Measurements from ENCODE around the gene CCDC181.

Gene CCDC181

GRCh38 chr1:169395955-169396354 is 31.3 kb downstream of the CCDC181 start:
- no peak for DNase-seq

DNA sequence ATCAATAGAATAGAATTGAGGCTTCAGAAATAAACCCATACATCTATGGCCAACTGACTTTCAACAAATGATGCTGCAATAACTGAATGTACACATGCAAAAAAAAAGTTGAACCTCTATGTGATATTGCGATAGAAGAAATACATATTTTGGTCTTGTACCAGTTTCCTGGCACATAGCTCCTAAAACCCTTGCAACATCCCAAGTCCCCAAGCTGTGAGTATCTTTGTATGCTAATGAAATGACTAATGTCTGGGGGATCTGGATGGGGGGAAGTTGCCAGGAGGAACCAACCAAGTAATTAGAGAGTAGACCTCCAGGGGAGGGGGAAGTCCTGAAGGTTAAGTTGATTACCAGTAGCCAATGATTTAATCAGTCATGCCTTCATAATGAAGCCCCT is 34.9 kb downstream of the CCDC181 start:
- DNase-seq: no peak

DNA sequence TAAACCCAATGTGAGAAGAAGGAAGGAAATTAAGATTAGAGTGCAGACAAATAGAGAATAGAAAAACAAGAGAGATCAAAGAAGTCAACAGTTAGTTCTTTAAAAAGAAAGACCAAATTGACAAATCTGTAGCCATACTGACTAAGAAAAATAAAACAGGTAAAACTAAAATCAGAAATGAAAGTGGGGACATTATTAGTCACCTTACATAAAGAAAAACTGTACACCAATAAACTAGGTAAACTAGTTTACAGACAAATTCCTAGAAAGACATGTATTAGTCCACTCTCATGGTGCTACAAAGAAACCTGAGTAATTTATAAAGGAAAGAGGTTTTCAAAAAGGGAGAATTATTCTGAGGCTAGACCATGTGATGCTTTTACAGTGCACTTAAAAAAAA is 37.0 kb downstream of the CCDC181 start:
- no peak for DNase-seq

- DNase-seq: no peak
These were observed 39.9 kb downstream of the CCDC181 start for GRCh38 chr1:169387399-169387798.

DNA sequence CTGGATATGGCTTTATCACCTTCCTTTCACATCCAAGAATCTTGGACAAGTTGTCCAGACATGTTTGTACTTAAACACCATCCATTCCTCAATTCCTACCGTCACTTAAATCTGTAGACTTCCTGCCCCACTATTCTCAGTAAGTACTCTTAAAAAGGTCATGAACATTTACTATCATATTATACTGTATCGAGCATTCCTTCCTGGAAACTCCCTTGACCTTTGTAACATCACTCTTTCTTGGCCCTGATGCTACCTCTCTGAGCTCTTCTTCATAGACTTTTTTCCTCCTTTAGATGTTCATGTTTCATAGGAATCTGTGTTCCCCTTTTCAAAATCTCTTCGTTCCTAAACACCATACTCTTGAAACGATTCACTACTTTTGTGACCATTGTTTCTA is 43.8 kb downstream of the CCDC181 start:
- DNase-seq: no peak

DNA sequence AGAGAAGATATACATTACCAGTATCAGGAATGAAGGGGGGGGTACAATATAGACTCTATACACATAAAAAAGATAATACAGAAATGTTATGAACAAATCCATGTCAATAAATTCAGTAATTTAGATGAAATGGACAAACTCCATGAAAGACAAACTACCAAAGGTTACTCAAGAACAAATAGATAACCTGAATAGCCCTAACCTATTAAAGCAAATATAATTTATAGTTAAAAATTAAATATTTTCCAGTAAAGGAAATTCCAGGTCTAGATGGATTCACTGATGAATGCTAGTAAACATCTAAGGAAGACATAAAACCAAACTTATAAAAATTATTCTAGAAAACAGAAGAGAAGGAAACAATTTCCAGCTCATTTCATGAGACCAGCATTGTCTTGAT is 46.1 kb downstream of the CCDC181 start:
- no peak for DNase-seq

DNA sequence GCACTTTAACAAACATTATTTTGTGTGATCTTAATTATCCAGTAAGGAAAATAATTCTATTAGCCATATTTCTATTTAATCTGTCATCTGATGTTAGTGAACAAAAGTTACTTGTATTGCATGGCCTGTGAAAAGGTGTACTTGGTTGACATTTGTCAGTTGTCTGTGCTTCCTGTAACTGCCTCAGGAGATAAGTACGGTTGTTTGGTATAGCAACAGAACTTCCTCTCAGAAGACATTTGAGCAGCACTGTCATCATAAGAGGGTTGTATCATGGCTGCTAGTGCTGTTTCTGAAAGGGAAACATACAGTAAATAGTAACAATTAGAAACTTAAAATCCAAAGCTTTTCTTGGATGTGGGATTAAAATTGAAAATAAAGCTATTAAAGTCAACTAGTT is 55.9 kb downstream of the CCDC181 start:
- no peak for DNase-seq

DNA sequence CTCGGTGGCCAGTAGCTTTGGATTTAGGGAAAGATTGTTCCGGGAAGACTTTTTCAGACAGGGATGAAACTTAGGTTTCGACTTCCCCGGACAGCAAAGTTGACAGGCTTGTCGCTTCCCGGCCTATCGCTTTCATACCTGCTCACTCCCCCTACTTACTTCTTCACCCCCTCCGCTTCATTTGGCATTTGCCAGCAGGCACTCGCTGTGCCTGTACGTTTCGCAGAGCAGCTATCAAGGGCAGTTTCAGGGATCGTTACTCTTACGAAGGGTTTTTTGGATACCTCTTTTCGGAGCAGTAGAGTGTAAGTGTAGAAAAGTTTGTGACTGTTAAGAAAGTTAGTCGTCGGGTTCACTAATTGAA is 58.9 kb downstream of the CCDC181 start:
- no peak for DNase-seq

DNA sequence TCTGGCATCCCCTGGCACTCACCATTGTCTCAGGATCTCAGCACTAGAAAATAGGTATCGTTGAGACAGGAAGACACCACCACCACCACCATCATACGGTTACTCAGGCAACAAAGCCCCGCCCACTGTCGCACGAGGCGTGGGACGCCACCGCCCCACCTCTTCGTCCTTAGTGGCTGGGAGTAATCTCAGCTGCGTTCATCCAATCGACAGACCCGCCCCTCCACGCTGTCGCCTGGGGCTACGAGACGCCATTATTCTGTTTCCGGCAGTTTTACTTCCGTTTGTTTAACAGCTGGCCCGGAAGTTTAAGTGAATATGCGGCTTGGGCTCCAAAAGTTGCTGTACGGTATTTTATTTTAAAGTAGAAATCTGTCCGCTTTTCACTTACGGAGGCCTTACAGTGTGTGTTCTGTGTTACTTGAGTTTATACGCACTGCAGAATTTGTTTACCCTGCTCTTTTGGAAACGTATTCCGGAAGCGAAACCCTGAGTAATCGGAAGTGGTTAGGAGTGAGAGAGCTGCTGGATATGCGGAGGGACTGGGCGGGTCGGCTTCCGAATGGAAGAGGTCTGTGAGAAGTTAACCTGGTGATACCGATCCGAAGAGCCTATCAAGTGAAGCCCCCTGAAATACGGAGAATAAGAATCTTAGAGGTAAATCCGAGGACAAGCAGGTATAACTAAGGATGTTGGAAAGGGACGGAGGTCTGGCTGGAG is 59.4 kb downstream of the CCDC181 start, which contains the start of the genes BLZF1 and NME7:
BLZF1 (plus strand) TSS at position 510 of the 720 bp plus-strand sequence. CDS start 1,328 bp downstream, outside the sequence.
NME7 (minus strand) TSS at position 112 of the 720 bp plus-strand sequence; CDS start at position 25, 87 bp downstream.
- peak; percentile 96 for DNase-seq

DNA sequence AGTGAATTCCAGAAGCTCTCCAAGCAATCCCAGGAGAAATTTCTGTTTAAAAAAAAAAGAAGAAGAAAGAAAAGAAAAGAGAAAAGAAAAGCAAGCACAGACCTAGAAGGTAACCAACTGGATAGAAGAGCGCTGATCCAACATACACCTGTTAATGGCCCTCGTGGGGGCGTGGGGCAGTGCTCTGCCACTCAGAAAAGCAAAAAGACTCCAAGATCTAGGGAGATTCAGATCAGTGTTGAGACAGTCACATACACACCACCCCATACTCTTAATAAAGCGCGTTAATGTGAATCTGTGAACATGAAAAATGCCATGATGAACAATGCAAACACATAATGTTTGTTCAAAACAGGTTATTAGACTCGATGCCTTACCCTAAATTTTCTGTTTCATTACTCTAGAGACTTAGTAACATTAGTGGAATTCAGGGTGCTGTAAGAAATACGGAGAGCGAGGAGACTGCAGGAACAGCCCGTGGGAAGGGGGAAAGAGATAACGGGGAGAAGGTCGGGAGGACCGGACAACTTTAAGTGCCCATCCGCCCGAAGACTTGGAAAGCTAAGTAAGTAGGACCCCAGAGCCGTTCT is 60.1 kb downstream of the CCDC181 start:
- no peak for DNase-seq

DNA sequence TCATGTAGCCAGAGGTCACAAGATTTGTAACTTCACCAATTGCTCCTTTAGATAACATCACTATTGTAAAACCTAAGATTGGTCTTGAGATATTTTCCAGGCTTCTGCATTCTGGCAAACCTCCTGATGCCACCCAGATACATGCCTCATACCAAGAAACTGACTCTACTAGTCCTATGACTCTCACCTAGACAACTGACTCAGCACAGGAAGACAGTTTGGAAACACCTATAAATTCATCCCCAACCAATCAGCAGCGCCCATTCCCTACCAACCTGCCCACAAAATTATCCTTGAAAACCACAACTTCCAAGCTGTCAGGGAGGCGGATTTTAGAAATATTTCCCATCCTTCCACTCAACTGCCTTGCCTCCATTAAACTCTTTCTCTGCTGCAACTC is 62.3 kb downstream of the CCDC181 start:
- no peak for DNase-seq

GRCh38 chr1:169363046-169363730 is 64.1 kb downstream of the CCDC181 start:
- DNase-seq: no peak

GRCh38 chr1:169361281-169361680 is 66.0 kb downstream of the CCDC181 start:
- DNase-seq: no peak

GRCh38 chr1:169360415-169360814 is 66.9 kb downstream of the CCDC181 start:
- DNase-seq: no peak

- no peak for DNase-seq
These were observed 78.8 kb downstream of the CCDC181 start for GRCh38 chr1:169348383-169349036.

DNA sequence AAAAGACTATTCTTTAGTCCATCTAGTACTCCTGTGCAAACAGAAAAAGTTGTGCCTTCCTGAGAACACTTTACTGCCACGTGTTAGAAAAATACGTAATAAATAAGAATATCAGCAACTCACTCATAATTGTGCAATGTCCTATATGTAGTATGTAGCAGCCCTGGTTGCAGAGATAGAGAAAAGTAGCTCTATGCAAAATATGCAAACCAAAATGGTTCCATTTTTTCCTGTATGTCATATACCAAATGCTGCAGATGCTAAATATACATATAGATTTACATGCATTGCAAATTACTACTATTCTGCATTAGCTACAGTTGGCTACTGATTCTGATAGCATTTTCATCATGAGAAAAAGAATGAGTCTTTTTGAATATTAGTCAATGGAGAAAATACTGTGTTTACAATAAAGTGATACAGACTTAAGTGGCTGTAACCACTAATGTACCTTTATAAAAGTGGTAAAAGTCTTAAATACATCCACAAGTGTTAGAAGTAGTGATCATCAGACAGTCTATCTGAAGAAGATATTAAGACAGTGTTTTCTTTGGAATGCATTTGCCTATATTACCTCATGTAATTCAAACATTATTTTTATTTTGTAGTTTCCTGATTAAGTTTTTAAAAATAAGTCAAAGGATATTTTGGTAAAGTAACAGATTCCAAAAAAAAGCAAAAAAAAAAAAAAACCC is 79.4 kb downstream of the CCDC181 start:
- no peak for DNase-seq

DNA sequence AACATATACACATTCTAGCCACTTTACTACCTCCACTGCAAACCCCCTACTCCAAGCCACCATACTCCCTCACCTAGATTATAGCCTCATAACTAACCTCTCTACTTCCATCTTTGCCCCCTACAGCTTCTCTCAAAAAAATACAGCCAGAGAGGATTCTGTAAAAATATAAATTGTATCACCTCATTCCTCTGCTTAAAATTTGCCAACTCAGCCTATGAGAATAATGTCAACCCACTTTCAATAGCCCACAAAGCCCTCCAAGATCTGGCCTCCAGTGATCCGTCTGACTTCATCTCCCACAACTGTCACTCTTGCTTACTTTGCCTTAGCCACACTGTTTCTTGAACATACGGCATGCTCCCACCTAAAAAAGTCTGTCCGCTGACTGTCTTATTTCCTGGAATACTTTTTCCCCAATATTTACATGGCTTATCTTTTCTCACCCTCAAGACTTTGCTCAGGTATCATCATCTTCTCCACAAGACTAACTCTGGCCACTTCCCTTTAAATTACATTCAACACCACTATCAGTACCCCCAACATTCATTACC is 81.2 kb downstream of the CCDC181 start:
- DNase-seq: no peak

DNA sequence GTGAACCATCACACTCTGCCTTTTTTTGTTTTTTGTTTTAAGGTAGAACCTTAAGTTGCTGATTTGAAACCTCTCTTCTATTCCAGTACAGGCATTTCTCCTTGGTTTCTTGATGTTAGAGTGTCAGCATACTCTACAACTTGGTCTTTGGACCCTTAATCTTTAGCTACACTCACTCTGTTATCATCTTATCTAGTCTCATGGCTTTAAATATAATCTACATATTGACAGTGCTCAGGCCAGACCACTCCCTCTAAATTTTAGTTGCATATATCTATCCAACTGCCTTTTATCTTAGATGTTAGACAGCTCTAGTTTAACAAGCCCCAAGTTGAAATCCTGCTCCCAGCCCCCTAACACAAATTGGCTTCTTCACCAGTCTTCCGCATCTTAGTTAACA is 81.8 kb downstream of the CCDC181 start:
- DNase-seq: no peak

Measured in DMS 273 treated with DMSO at 0.1 percent for 48 hours (cell line).